Measurements from ENCODE around the gene COL1A1. TPM values are rescaled to one million over a fixed set of nuclear protein-coding genes. Genes with fewer than 3 reads are reported as not detected.

COL1A1 gene
- total RNA-seq, 1 donor from 2014 or later: 12,796 TPM

GRCh38 chr17:50161911-50162288 is 39.5 kb downstream of the COL1A1 start:
- Mint-ChIP-seq H3K27me3 (ENCODE audit: low read depth, unreplicated experiment) (peaks cover 5% of the 10 kb centered on the region), H3K27ac (ENCODE audit: unreplicated experiment) (peak overlapping the region; percentile 27), H3K36me3 (ENCODE audit: low read depth, unreplicated experiment) (no peaks in the 10 kb centered on the region), H3K4me1 (ENCODE audit: low read depth, unreplicated experiment) (no peaks in the 10 kb centered on the region), H3K9me3 (ENCODE audit: unreplicated experiment) (peaks cover 3% of the 10 kb centered on the region), H3K4me3 (ENCODE audit: unreplicated experiment) (peak overlapping the region; percentile 85)
- H3K36me3 ChIP-seq (ENCODE audit: insufficient read depth, low read length): no peaks in the 10 kb centered on the region
- FAIRE-seq (no peak), DNase-seq (ENCODE audit: low read depth) (no peak)
- H3K4me3 ChIP-seq (ENCODE audit: insufficient read depth, low read depth, low read length): peak overlapping the region; percentile 69
- H3K4me2 ChIP-seq (ENCODE audit: low read length): peak overlapping the region; percentile 90
- no peaks in the 10 kb centered on the region for H3K27me3 ChIP-seq (ENCODE audit: insufficient read depth, low read length)
- peak overlapping the region; percentile 9 for H3K27ac ChIP-seq (ENCODE audit: low read depth, low read length)
- no peak for TF ChIP-seq CTCF (IDR thresholded peaks at IDR 0.05; ENCODE audit: insufficient read depth, low read depth, low read length)
- TF ChIP-seq EZH2 (IDR thresholded peaks at IDR 0.05; ENCODE audit: insufficient read depth, low read length): no peak
- peaks cover 8% of the 10 kb centered on the region for H3K4me1 ChIP-seq (ENCODE audit: insufficient read depth, low read length)
- H3K79me2 ChIP-seq (ENCODE audit: insufficient read depth, low read length): no peaks in the 10 kb centered on the region
- H2AFZ ChIP-seq (ENCODE audit: low read depth, low read length): peak overlapping the region; percentile 81
- no peaks in the 10 kb centered on the region for H3K9me3 ChIP-seq (ENCODE audit: insufficient read depth, low read depth, low read length)
- H3K9ac ChIP-seq (ENCODE audit: low read length): peak overlapping the region; percentile 72
- H4K20me1 ChIP-seq (ENCODE audit: insufficient read depth, low read length): no peaks in the 10 kb centered on the region

DNA sequence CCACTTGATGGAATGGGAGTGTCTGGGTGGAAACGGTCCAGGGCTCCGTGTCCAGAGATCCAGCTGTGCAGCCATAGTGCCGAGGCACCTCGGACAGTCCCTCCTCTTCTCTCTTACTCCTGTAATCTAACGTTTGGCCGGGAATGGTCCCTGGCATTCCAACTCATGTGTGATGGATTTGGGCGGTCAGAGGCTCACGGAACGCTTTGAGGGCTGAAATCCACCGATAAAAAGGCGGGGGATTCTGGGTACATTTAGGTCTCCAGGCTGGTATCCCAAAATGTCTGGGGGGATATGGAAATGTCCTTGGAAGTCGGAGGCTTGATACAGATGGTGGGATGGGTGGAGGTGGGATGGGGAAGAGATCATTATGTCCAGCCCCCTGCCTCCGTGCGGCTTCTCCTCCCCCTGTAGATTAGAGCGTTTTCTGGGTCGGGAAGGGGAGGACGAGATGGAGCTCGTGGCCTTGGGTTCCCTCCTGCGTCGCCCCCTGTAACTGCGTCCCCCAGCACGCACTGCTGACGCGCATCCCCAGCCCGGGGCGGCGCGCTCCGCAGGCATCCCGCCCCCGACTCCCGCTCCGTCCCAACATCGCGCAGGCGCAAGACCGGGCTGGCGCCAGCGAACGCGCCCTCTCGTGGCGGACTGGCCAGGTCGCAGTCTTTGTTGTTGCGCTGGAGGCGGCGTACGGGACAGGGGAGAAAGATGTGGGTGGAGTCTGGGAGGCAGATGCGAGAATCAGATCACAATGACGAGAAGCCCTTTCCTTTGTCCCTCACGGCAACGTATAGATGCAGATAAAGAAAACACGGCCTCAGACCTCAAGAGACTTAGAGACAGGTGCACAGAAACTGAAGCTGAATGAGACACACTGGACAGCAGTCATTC is 40.2 kb downstream of the COL1A1 start:
- H3K9me3 ChIP-seq (ENCODE audit: insufficient read depth, low read depth, low read length): no peaks in the 10 kb centered on the region
- H3K27ac ChIP-seq (ENCODE audit: low read depth, low read length): peak overlapping the region; percentile 10
- H4K20me1 ChIP-seq (ENCODE audit: insufficient read depth, low read length): no peaks in the 10 kb centered on the region
- no peaks in the 10 kb centered on the region for H3K79me2 ChIP-seq (ENCODE audit: insufficient read depth, low read length)
- Mint-ChIP-seq H3K4me3 (ENCODE audit: unreplicated experiment) (peak overlapping the region; percentile 85), H3K27ac (ENCODE audit: unreplicated experiment) (peak overlapping the region; percentile 63), H3K4me1 (ENCODE audit: low read depth, unreplicated experiment) (no peaks in the 10 kb centered on the region), H3K36me3 (ENCODE audit: low read depth, unreplicated experiment) (no peaks in the 10 kb centered on the region), H3K9me3 (ENCODE audit: unreplicated experiment) (peaks cover 3% of the 10 kb centered on the region), H3K27me3 (ENCODE audit: low read depth, unreplicated experiment) (peaks cover 5% of the 10 kb centered on the region)
- H2AFZ ChIP-seq (ENCODE audit: low read depth, low read length): peak overlapping the region; percentile 88
- DNase-seq (ENCODE audit: low read depth) (peak; percentile 65), FAIRE-seq (no peak)
- H3K4me1 ChIP-seq (ENCODE audit: insufficient read depth, low read length): peaks cover 8% of the 10 kb centered on the region
- H3K4me2 ChIP-seq (ENCODE audit: low read length): peak overlapping the region; percentile 90
- peak overlapping the region; percentile 69 for H3K4me3 ChIP-seq (ENCODE audit: insufficient read depth, low read depth, low read length)
- no peak for TF ChIP-seq EZH2 (IDR thresholded peaks at IDR 0.05; ENCODE audit: insufficient read depth, low read length)
- peak; percentile 77 for TF ChIP-seq CTCF (IDR thresholded peaks at IDR 0.05; ENCODE audit: insufficient read depth, low read depth, low read length)
- no peaks in the 10 kb centered on the region for H3K36me3 ChIP-seq (ENCODE audit: insufficient read depth, low read length)
- H3K27me3 ChIP-seq (ENCODE audit: insufficient read depth, low read length): no peaks in the 10 kb centered on the region
- H3K9ac ChIP-seq (ENCODE audit: low read length): peak overlapping the region; percentile 72

GRCh38 chr17:50157891-50158290 is 43.5 kb downstream of the COL1A1 start:
- Histone ChIP-seq H4K20me1 (ENCODE audit: insufficient read depth, low read length) (no peaks in the 10 kb centered on the region), H3K27me3 (ENCODE audit: insufficient read depth, low read length) (no peaks in the 10 kb centered on the region), H3K9me3 (ENCODE audit: insufficient read depth, low read depth, low read length) (no peaks in the 10 kb centered on the region), H3K36me3 (ENCODE audit: insufficient read depth, low read length) (no peaks in the 10 kb centered on the region), H3K4me2 (ENCODE audit: low read length) (no peak overlapping the region), H3K9ac (ENCODE audit: low read length) (no peak overlapping the region), H3K4me1 (ENCODE audit: insufficient read depth, low read length) (peaks cover 12% of the 10 kb centered on the region), H3K79me2 (ENCODE audit: insufficient read depth, low read length) (no peaks in the 10 kb centered on the region), H3K4me3 (ENCODE audit: insufficient read depth, low read depth, low read length) (no peak overlapping the region), H3K27ac (ENCODE audit: low read depth, low read length) (no peak overlapping the region), H2AFZ (ENCODE audit: low read depth, low read length) (no peak overlapping the region)
- H3K4me3 Mint-ChIP-seq (ENCODE audit: unreplicated experiment): no peak overlapping the region
- DNase-seq (ENCODE audit: low read depth) (no peak), FAIRE-seq (no peak)
- TF ChIP-seq CTCF (IDR thresholded peaks at IDR 0.05; ENCODE audit: insufficient read depth, low read depth, low read length): no peak
- no peak for TF ChIP-seq EZH2 (IDR thresholded peaks at IDR 0.05; ENCODE audit: insufficient read depth, low read length)
- H3K4me1 Mint-ChIP-seq (ENCODE audit: low read depth, unreplicated experiment): no peaks in the 10 kb centered on the region
- no peaks in the 10 kb centered on the region for H3K27me3 Mint-ChIP-seq (ENCODE audit: low read depth, unreplicated experiment)
- H3K9me3 Mint-ChIP-seq (ENCODE audit: unreplicated experiment): no peaks in the 10 kb centered on the region
- no peaks in the 10 kb centered on the region for H3K36me3 Mint-ChIP-seq (ENCODE audit: low read depth, unreplicated experiment)
- H3K27ac Mint-ChIP-seq (ENCODE audit: unreplicated experiment): no peak overlapping the region
